Heart right ventricle (tissue), 16 donors: ENCODE results near the gene SREBF2. TPM values are rescaled to one million over a fixed set of nuclear protein-coding genes. Genes with fewer than 3 reads are reported as not detected.
A peak's percentile ranks its signal among the peaks of the same experiment; 100 is the strongest.

Experiments
- ATAC-seq, 8 donors: fragments of 200-7000 bp; cut with Tn5 transposase; one replicate each; pipeline ENCODE4 v1.9.1; 2020; ENCODE audit warnings: mild to moderate bottlenecking in 8 of 8, moderate library complexity in 8 of 8, moderate number of reproducible peaks in 1 of 8
- DNase-seq, 2 donors: peaks; one replicate each; pipeline ENCODE4 v3.0.0-alpha.2; 2020
- H3K27ac ChIP-seq, 10 donors: fragments of 200-600 bp; sonication (generic) in 2 of 10; one replicate each; pipeline versions ENCODE4 v1.5.0 to v1.8.0; 2020 to 2022; ENCODE audit warnings: mild to moderate bottlenecking in 3 of 10
- H3K27me3 ChIP-seq, 7 donors: fragments of 200-600 bp; one replicate each; pipeline ENCODE4 v1.8.0; 2021 to 2022; ENCODE audit warnings: mild to moderate bottlenecking in 2 of 7
- H3K36me3 ChIP-seq, 9 donors: fragments of 200-600 bp; sonication (generic) in 1 of 9; one replicate each; pipeline versions ENCODE4 v1.5.0 to v1.8.0; 2020 to 2022; ENCODE audit warnings: mild to moderate bottlenecking in 2 of 9
- H3K4me1 ChIP-seq, 9 donors: fragments of 200-600 bp; sonication (generic) in 1 of 9; one replicate each; pipeline versions ENCODE4 v1.5.0 to v1.8.0; 2020 to 2022; ENCODE audit warnings: mild to moderate bottlenecking in 4 of 9
- H3K4me3 ChIP-seq, 10 donors: fragments of 200-600 bp; sonication (generic) in 2 of 10; one replicate each; pipeline versions ENCODE4 v1.5.0 to v1.8.0; 2020 to 2022; ENCODE audit warnings: mild to moderate bottlenecking in 7 of 10, moderate library complexity in 2 of 10
- H3K9me3 ChIP-seq, 11 donors: fragments of 200-600 bp in 10 of 11; sonication (generic) in 2 of 11; one replicate each; pipeline versions ENCODE4 v1.5.0 to v1.8.0; 2013 to 2022; ENCODE audit warnings: mild to moderate bottlenecking in 2 of 11, control low read depth in 1 of 11, moderate library complexity in 1 of 11
- CTCF ChIP-seq, 9 donors: fragments of 200-600 bp; sonication (generic) in 2 of 9; IDR thresholded peaks; one replicate each; pipeline versions ENCODE4 v1.5.0 to v1.8.0; 2021 to 2022; ENCODE audit warnings: antibody characterized with exemption in 9 of 9, mild to moderate bottlenecking in 5 of 9, moderate library complexity in 1 of 9
- WGBS, 2 donors: extraction: QIAGEN DNeasy Blood & Tissue Kit; methylation state at CpG; one replicate each; pipeline ENCODE4 v1.1.7; 2013; ENCODE audit warnings: inconsistent platforms in 1 of 2; 5-methylcytosine and 5-hydroxymethylcytosine counted together
- intact Hi-C, 10 donors: fragments of 100-400 bp; cut with DNase I; formaldehyde crosslinking; loops; one replicate each; pipeline versions ENCODE4 v1.11.1 to v1.14.2; 2022
- microRNA-seq, 2 donors: library from miRNA; unstranded; fragments of <30 nt; microRNA quantifications; one replicate each; pipeline ENCODE4 v1.2.0, GENCODE V29; 2021
- polyA plus RNA-seq, 2 donors: library from polyadenylated mRNA; stranded (reverse); fragments of 200-250 nt; gene quantifications; one replicate each; pipeline ENCODE4 v1.2.3, GENCODE V29; 2013
- total RNA-seq, 10 donors: library from RNA; stranded (reverse); fragmentation: NEBNext Ultra II Directional in 3 of 10; extraction: Animal tissue kit (Norgen Biotek cat#: 25700) in 3 of 10; gene quantifications; one replicate each; pipeline versions ENCODE4 v1.2.1 to v1.2.4, GENCODE V29; 2021 to 2023
- donor health status: Arrhythmogenic right ventricular cardiomyopathy.
- donor health status: ischemic (EF 13 %, LVEDD 7.1; RV severe dilation, severe dysfunction).
- donor health status: healthy with polysubstance abuse.
- donor health status: DM: no; HTN: yes; CAD: no.
- donor health status: DM: no; HTN: no; CAD: no.
- donor health status: ischemic (EF 25% LVEDD 6.9; RV normal size, moderate dysfunction).
- donor health status: ischemic (EF 25% LVEDD 5.7; RV mildly dilated, moderate dysfunction).
- donor health status: healthy.
- donor health status: DM: yes; HTN: yes; CAD: no.
- donor health status: Ischemic cardiomyopathy.
- donor health status: ischemic (EF 35%, LVEDD 5.7; RV mildly dilated, moderate dysfunction).
- donor health status: nonischemic (EF 11% LVEDD 7.7; RV severe dilation, severe dysfunction).
- donor health status: DM: yes; HTN: yes; CAD: no.
- donor health status: PGD.
- donor health status: ischemic (EF 29% LVEDD 5.4; RV normal size, mild dysfunction).
- donor health status: nonischemic (EF 23%, LVEDD 6.1; RV moderate dilation, normal function).

The SREBF2 gene
- total and polyA plus RNA-seq, 12 donors: 37.5 to 94.3 (median 71.3) TPM

DNA sequence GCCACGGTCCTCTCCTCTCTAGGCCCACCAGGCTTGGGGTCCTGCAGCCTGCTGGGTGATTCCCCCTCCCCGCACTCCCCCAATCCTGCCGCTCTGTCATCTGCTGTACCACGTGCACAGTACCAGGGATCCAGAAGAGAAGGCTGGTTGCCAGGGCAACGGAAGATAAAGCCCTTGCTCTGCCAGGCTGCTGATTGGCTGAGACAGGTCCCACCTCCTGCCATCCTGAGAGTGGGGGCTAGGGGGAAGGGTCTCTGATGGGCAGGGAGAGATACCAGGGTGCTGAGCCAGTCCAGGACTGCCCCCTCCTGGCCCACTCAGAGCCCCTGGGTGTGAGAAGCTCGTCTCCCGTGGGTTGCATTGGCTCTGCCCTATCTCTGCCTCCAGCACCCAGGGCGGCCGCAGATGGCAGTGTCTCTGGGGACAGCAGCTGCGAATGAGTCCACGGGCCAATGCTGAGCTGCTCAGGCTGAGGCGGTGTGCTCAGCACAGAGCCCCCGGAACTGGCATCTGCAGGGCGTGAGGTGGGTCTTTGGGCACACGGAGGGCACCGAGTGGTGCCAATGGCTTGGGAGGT is 119.1 kb downstream of the SREBF2 start, which contains the start of gene SMIM45:
TSS of gene SMIM45 (plus strand) at position 253 of the 577 bp plus-strand sequence.
- Histone ChIP-seq H3K4me1 (peaks cover 0 to 8% (median 0%) of the 10 kb centered on the region in 9 donors), H3K27me3 (peaks cover 0 to 15% (median 6%) of the 10 kb centered on the region in 7 donors), H3K9me3 (no peaks in the 10 kb centered on the region), H3K27ac (no peak within 1 kb of the TSS), H3K4me3 (no peak within 1 kb of the TSS), H3K36me3 (no peaks in the 10 kb centered on the region)
- ATAC-seq: peak in 2 of 8 donors; percentile 16 to 42
- 43 to 51% methylated on average over 16 of the region's 16 CpGs for whole genome bisulfite sequencing, 2 donors
- intact Hi-C loops: loop anchor here in 1 of 10 donors (5.0 kb wide), 1 partner anchor 265 kb away; no protein-coding TSS in a partner anchor
- no peak for TF ChIP-seq CTCF (IDR thresholded peaks at IDR 0.05)
- DNase-seq: no peak

DNA sequence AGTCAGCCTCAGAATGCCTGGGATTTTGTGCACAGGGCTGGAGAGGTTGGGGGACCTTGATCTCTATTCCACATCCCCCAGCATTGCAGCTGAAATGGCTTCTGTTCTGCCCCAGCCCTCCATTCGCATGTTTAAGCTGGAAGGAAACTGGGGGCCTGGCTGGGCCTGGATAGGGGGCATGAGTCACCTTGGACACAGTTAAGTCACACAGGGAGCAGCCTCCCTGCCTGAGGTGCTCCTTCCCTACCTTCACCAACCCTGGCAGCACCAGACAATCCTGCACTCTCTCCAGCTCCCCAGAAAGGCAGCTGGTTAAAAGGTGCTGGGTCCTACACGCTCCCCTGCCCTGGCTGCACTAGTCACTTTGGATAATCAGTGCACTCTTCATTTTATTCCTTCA is 119.8 kb downstream of the SREBF2 start:
- no peak for ATAC-seq
- WGBS, 2 donors: 87 to 100% methylated on average over 2 of the region's 2 CpGs
- H3K4me1 ChIP-seq: peaks cover 0 to 6% (median 4%) of the 10 kb centered on the region in 9 donors

More for the DNA sequence above, 119.8 kb downstream of the SREBF2 start:
- TF ChIP-seq CTCF (IDR thresholded peaks at IDR 0.05): no peak
- intact Hi-C loops: loop anchor here in 1 of 10 donors (5.0 kb wide), 1 partner anchor 265 kb away; no protein-coding TSS in a partner anchor
- Histone ChIP-seq H3K27ac (no peak overlapping the region), H3K9me3 (no peaks in the 10 kb centered on the region), H3K4me3 (no peak overlapping the region), H3K27me3 (peaks cover 0 to 19% (median 7%) of the 10 kb centered on the region in 7 donors), H3K36me3 (no peaks in the 10 kb centered on the region)
- DNase-seq: no peak

Small RNAs within 50 kb of the gene (microRNA-seq; reads per million reads assigned to microRNA genes)
- gene MIR33A: 18.0 to 22.0 reads per million in 2 donors

Other genes starting within 250 kb of the SREBF2 start
- gene PMM1, start 243.3 kb upstream of the SREBF2 start, total RNA-seq: 10 to 100 TPM; 13.8 to 26.6 (median 21.9) TPM
- 10 to 100 TPM; 18.1 to 43.5 TPM for gene PMM1, start 243.3 kb upstream of the SREBF2 start, polyA plus RNA-seq
- 10 to 100 TPM; 27.6 to 49.6 (median 36.0) TPM for gene DESI1, start 212.1 kb upstream of the SREBF2 start, total RNA-seq
- gene DESI1, start 212.1 kb upstream of the SREBF2 start, polyA plus RNA-seq: 10 to 100 TPM; 22.7 to 73.1 TPM
- gene XRCC6, start 211.8 kb upstream of the SREBF2 start, total RNA-seq: 100 to 1,000 TPM; 152 to 192 (median 181) TPM
- gene XRCC6, start 211.8 kb upstream of the SREBF2 start, polyA plus RNA-seq: 100 to 1,000 TPM; 103 to 185 TPM
- gene SNU13, start 144.2 kb upstream of the SREBF2 start, total RNA-seq: 100 to 1,000 TPM; 183 to 274 (median 195) TPM
- gene SNU13, start 144.2 kb upstream of the SREBF2 start, polyA plus RNA-seq: 100 to 1,000 TPM; 203 to 323 TPM
- gene MEI1, start 133.6 kb upstream of the SREBF2 start, total RNA-seq: 1 to 10 TPM in 3 of 10 donors, under 1 TPM in 4, not detected in 3; 0.37 to 1.9 (median 0.71) TPM
- 1 to 10 TPM in 1 of 2 donors, under 1 TPM in 1; 0.52 to 1.3 TPM for gene MEI1, start 133.6 kb upstream of the SREBF2 start, polyA plus RNA-seq
- gene CCDC134, start 32.4 kb upstream of the SREBF2 start, total RNA-seq: 1 to 10 TPM; 2.6 to 7.3 (median 4.0) TPM
- 1 to 10 TPM; 1.2 to 1.8 TPM for gene CCDC134, start 32.4 kb upstream of the SREBF2 start, polyA plus RNA-seq
- 1 to 10 TPM in 9 of 10 donors, under 1 TPM in 1; 0.78 to 4.6 (median 1.4) TPM for gene SHISA8, start 82.0 kb downstream of the SREBF2 start, total RNA-seq
- gene SHISA8, start 82.0 kb downstream of the SREBF2 start, polyA plus RNA-seq: 1 to 10 TPM in 1 of 2 donors, under 1 TPM in 1; 0.16 to 3.5 TPM
- under 1 TPM; 0.24 to 0.77 (median 0.48) TPM for gene TNFRSF13C, start 93.7 kb downstream of the SREBF2 start, total RNA-seq
- under 1 TPM; 0.03 to 0.44 TPM for gene TNFRSF13C, start 93.7 kb downstream of the SREBF2 start, polyA plus RNA-seq
- 1 to 10 TPM in 1 of 10 donors, under 1 TPM in 5, not detected in 4; 0.34 to 3.5 (median 0.66) TPM for gene CENPM, start 114.0 kb downstream of the SREBF2 start, total RNA-seq
- gene CENPM, start 114.0 kb downstream of the SREBF2 start, polyA plus RNA-seq: 1 to 10 TPM; 1.0 to 1.7 TPM
- gene SEPTIN3, start 136.3 kb downstream of the SREBF2 start, total RNA-seq: under 1 TPM in 4 of 10 donors, not detected in 6; 0.06 to 0.44 (median 0.10) TPM
- under 1 TPM; 0.03 to 0.22 TPM for gene SEPTIN3, start 136.3 kb downstream of the SREBF2 start, polyA plus RNA-seq
- under 1 TPM in 5 of 10 donors, not detected in 5; 0.09 to 0.81 (median 0.21) TPM for gene WBP2NL, start 165.7 kb downstream of the SREBF2 start, total RNA-seq
- under 1 TPM; 0.12 to 0.66 TPM for gene WBP2NL, start 165.7 kb downstream of the SREBF2 start, polyA plus RNA-seq
- gene NAGA, start 237.7 kb downstream of the SREBF2 start, total RNA-seq: 10 to 100 TPM in 7 of 10 donors, 1 to 10 TPM in 3; 7.3 to 34.8 (median 12.3) TPM
- gene NAGA, start 237.7 kb downstream of the SREBF2 start, polyA plus RNA-seq: 10 to 100 TPM in 1 of 2 donors, 1 to 10 TPM in 1; 6.6 to 13.0 TPM
- 1 to 10 TPM; 2.3 to 6.3 (median 2.9) TPM for gene PHETA2, start 241.1 kb downstream of the SREBF2 start, total RNA-seq
- 1 to 10 TPM; 5.1 to 7.0 TPM for gene PHETA2, start 241.1 kb downstream of the SREBF2 start, polyA plus RNA-seq
- 100 to 1,000 TPM; 111 to 193 (median 128) TPM for gene SMDT1, start 246.6 kb downstream of the SREBF2 start, total RNA-seq
- 100 to 1,000 TPM; 151 to 197 TPM for gene SMDT1, start 246.6 kb downstream of the SREBF2 start, polyA plus RNA-seq